HEK293 (cell line): Measurements from ENCODE around the gene AFG1L.

Experiments
- CTCF ChIA-PET: fragments of 350-600 bp; formaldehyde crosslinking; extraction: SDS; loops from one replicate; lab custom pipeline; 2021; ENCODE audit warnings: antibody characterized with exemption; lab: Yijun Ruan, JAX
- POLR2A ChIA-PET: fragments of 300-600 bp; formaldehyde crosslinking; extraction: SDS; loops from one replicate; lab custom pipeline; 2020; ENCODE audit warnings: antibody characterized with exemption, inconsistent platforms; lab: Yijun Ruan, JAX
- H3K27ac ChIP-seq: fragments of 200-500 bp; sonication (Bioruptor generic); 2 replicates; pipeline ENCODE4 v1.5.1; 2014; ENCODE audit warnings: low read depth, low read length, control low read depth, inconsistent platforms; ENCODE audit errors: extremely low read depth
- H3K36me3 ChIP-seq, 2 experiments: fragments of 200-500 bp in 1 of 2; sonication (Bioruptor generic) in 1 of 2; 1 replicate in 1 of 2; 2 replicates in 1 of 2; pipeline ENCODE4 v1.5.1; 2014 to 2017; ENCODE audit warnings: inconsistent platforms in 2 of 2, low read length in 2 of 2; ENCODE audit not compliant: control insufficient read depth in 2 of 2, insufficient read depth in 1 of 2
- H3K4me1 ChIP-seq: fragments of 200-500 bp; sonication (Bioruptor generic); 2 replicates; pipeline ENCODE4 v1.5.1; 2014; ENCODE audit warnings: mild to moderate bottlenecking, low read length, inconsistent platforms; ENCODE audit not compliant: control insufficient read depth, insufficient read depth
- H3K4me3 ChIP-seq: 2 replicates; pipeline ENCODE4 v1.5.1; 2011; ENCODE audit warnings: low read depth, mild to moderate bottlenecking, control low read depth, low read length, moderate library complexity
- H3K9me3 ChIP-seq: fragments of 200-500 bp; sonication (Bioruptor generic); 2 replicates; pipeline ENCODE4 v1.5.1; 2014; ENCODE audit warnings: low read depth, low read length, inconsistent platforms; ENCODE audit not compliant: control insufficient read depth, insufficient read depth
- GLIS2 ChIP-seq: fragments of 450-650 bp; formaldehyde crosslinking; IDR thresholded peaks from 2 replicates; pipeline ENCODE4 v1.5.1; 2016; ENCODE audit warnings: missing biosample characterization, missing genetic modification characterization
- IKZF3 ChIP-seq: fragments of 450-650 bp; IDR thresholded peaks from 2 replicates; pipeline ENCODE4 v1.5.0; 2018; ENCODE audit warnings: missing biosample characterization, mild to moderate bottlenecking, missing genetic modification characterization, moderate library complexity
- KLF16 ChIP-seq: fragments of 450-650 bp; formaldehyde crosslinking; IDR thresholded peaks from 2 replicates; pipeline ENCODE4 v1.5.1; 2017; ENCODE audit warnings: missing biosample characterization, missing genetic modification characterization
- ZFP41 ChIP-seq: fragments of 450-650 bp; formaldehyde crosslinking; IDR thresholded peaks from 2 replicates; pipeline ENCODE4 v1.5.1; 2016; ENCODE audit warnings: missing biosample characterization, missing genetic modification characterization, borderline replicate concordance
- ZNF138 ChIP-seq: fragments of 450-650 bp; formaldehyde crosslinking; IDR thresholded peaks from 2 replicates; pipeline ENCODE4 v1.5.1; 2016; ENCODE audit warnings: missing biosample characterization, missing genetic modification characterization, borderline replicate concordance
- ZNF175 ChIP-seq: fragments of 450-650 bp; formaldehyde crosslinking; IDR thresholded peaks from 2 replicates; pipeline ENCODE4 v1.5.1; 2016; ENCODE audit warnings: missing biosample characterization, missing genetic modification characterization
- ZNF221 ChIP-seq: fragments of 450-650 bp; formaldehyde crosslinking; IDR thresholded peaks from 2 replicates; pipeline ENCODE4 v1.5.1; 2017; ENCODE audit warnings: missing biosample characterization, missing genetic modification characterization, borderline replicate concordance
- ZNF302 ChIP-seq: fragments of 450-650 bp; formaldehyde crosslinking; IDR thresholded peaks from 2 replicates; pipeline ENCODE4 v1.5.1; 2016; ENCODE audit warnings: missing biosample characterization, missing genetic modification characterization, low read depth
- ZNF350 ChIP-seq: fragments of 450-650 bp; formaldehyde crosslinking; IDR thresholded peaks from 2 replicates; pipeline ENCODE4 v1.5.0; 2017; ENCODE audit warnings: missing biosample characterization, mild to moderate bottlenecking, missing genetic modification characterization
- ZNF48 ChIP-seq: fragments of 450-650 bp; formaldehyde crosslinking; IDR thresholded peaks from 2 replicates; pipeline ENCODE4 v1.5.1; 2016; ENCODE audit warnings: missing biosample characterization, missing genetic modification characterization
- ZNF501 ChIP-seq: fragments of 450-650 bp; formaldehyde crosslinking; IDR thresholded peaks from 2 replicates; pipeline ENCODE4 v1.5.1; 2016; ENCODE audit warnings: missing biosample characterization, missing genetic modification characterization
- ZNF560 ChIP-seq: fragments of 450-650 bp; formaldehyde crosslinking; IDR thresholded peaks from 2 replicates; pipeline ENCODE4 v1.5.1; 2017; ENCODE audit warnings: missing biosample characterization, missing genetic modification characterization, borderline replicate concordance
- ZNF654 ChIP-seq: fragments of 450-650 bp; formaldehyde crosslinking; IDR thresholded peaks from 2 replicates; pipeline ENCODE4 v1.5.1; 2016; ENCODE audit warnings: low read depth, missing biosample characterization, missing genetic modification characterization
- ZNF658 ChIP-seq: fragments of 450-650 bp; formaldehyde crosslinking; IDR thresholded peaks from 2 replicates; pipeline ENCODE4; 2016; ENCODE audit warnings: missing biosample characterization, missing genetic modification characterization
- ZNF792 ChIP-seq: fragments of 450-650 bp; formaldehyde crosslinking; IDR thresholded peaks from 2 replicates; pipeline ENCODE4 v1.5.1; 2016; ENCODE audit warnings: missing biosample characterization, missing genetic modification characterization
- TF ChIP-seq, protein P1 (sequence below): fragments of 450-650 bp; formaldehyde crosslinking; IDR thresholded peaks from 2 replicates; pipeline ENCODE4 v1.5.1; 2017; ENCODE audit warnings: missing biosample characterization, missing genetic modification characterization
- TF ChIP-seq, protein P2 (sequence below): fragments of 450-650 bp; formaldehyde crosslinking; IDR thresholded peaks from 2 replicates; pipeline ENCODE4 v1.5.1; 2016; ENCODE audit warnings: missing biosample characterization, missing genetic modification characterization
- TF ChIP-seq, protein P3 (sequence below): fragments of 450-650 bp; formaldehyde crosslinking; IDR thresholded peaks from 2 replicates; pipeline ENCODE4 v1.5.0; 2017; ENCODE audit warnings: missing biosample characterization, missing genetic modification characterization, borderline replicate concordance
- TF ChIP-seq, protein P4 (sequence below): fragments of 450-650 bp; formaldehyde crosslinking; IDR thresholded peaks from 2 replicates; pipeline ENCODE4 v1.5.1; 2017; ENCODE audit warnings: missing biosample characterization, missing genetic modification characterization
- TF ChIP-seq, protein P5 (sequence below): fragments of 450-650 bp; IDR thresholded peaks from 2 replicates; pipeline ENCODE4 v1.5.1; 2018; ENCODE audit warnings: missing biosample characterization, mild to moderate bottlenecking, missing genetic modification characterization
- TF ChIP-seq, protein P6 (sequence below): fragments of 450-650 bp; formaldehyde crosslinking; conservative IDR thresholded peaks from 2 replicates; pipeline ENCODE4 v1.5.1; 2016; ENCODE audit warnings: low read depth, missing biosample characterization, missing genetic modification characterization

AFG1L gene

DNA sequence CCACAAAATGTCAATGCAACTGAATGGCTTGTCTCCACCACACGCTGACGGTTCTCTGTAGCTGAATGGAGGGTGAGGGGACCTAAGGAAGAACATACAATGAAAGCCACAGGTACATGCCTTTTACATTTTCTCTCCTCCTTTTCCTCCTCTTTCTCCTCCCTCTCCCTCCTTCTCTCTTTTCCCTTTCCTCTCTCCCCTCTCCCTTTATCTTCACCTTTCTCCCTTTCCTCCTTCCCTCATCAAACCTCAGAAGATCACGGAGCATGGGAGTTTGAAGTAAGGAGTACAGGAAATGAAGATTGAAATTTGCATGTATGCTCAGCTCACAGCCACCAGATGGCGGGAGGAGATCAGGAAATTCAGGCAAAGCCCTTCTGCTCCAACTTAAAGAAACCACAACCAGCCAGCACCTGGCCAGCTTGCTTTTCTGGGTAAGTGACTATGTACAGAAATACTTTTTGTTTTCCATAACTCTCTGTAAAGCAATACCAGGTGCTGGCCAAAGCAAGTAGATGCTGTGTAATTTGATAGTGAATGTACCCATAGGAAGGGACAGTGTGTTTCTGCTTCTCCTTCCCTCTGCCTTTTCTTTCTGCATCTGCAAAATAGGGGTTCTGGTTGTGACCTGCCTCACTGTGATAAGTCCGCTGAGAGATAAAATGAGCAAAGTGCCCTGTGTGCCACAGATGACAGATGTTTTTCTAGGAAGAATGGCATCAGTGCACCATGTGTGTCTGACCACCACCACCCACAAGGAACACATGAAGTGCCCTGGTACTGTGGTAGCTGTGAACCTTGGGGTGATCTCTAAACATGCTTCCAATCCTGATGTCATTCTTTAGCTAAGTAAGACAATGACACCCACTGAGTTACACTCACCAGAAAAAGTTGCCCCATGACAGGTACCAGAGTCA is 247.2 kb downstream of the AFG1L start:
- Histone ChIP-seq H3K36me3 (no peaks in the 10 kb centered on the region), H3K4me1 (no peaks in the 10 kb centered on the region), H3K9me3 (no peaks in the 10 kb centered on the region), H3K4me3 (no peak overlapping the region), H3K27ac (no peak overlapping the region)
- CTCF ChIA-PET: interaction anchor here (0.6 to 8.6 kb wide), 41 partner anchors 10 to 1849 kb away, joined by 3 to 156 read pairs (median 4); partner anchors contain the start of gene ARMC2
- POLR2A ChIA-PET: interaction anchor here (0.5 to 1.9 kb wide), 8 partner anchors 16 to 624 kb away, joined by 3 to 7 read pairs (median 4); partner anchors contain the start of genes ARMC2 and FOXO3
- TF ChIP-seq ZNF175 (tag by site-specific recombination) (no peak), ZNF302 (no peak), ZNF792 (tag by site-specific recombination) (no peak), ZNF138 (tag by site-specific recombination) (no peak), ZNF658 (tag by site-specific recombination) (no peak), ZNF654 (tag by site-specific recombination) (peak; percentile 98), ZNF350 (tag by site-specific recombination) (no peak), IKZF3 (tag by site-specific recombination) (no peak), ZNF48 (tag by site-specific recombination) (no peak), ZNF501 (tag by site-specific recombination) (no peak), KLF16 (no peak), ZNF221 (tag by site-specific recombination) (no peak), ZFP41 (tag by site-specific recombination) (no peak), ZNF560 (tag by site-specific recombination) (no peak), GLIS2 (no peak)
- TF ChIP-seq, protein P1, sequence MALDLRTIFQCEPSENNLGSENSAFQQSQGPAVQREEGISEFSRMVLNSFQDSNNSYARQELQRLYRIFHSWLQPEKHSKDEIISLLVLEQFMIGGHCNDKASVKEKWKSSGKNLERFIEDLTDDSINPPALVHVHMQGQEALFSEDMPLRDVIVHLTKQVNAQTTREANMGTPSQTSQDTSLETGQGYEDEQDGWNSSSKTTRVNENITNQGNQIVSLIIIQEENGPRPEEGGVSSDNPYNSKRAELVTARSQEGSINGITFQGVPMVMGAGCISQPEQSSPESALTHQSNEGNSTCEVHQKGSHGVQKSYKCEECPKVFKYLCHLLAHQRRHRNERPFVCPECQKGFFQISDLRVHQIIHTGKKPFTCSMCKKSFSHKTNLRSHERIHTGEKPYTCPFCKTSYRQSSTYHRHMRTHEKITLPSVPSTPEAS (tag by site-specific recombination): no peak
- TF ChIP-seq, protein P2, sequence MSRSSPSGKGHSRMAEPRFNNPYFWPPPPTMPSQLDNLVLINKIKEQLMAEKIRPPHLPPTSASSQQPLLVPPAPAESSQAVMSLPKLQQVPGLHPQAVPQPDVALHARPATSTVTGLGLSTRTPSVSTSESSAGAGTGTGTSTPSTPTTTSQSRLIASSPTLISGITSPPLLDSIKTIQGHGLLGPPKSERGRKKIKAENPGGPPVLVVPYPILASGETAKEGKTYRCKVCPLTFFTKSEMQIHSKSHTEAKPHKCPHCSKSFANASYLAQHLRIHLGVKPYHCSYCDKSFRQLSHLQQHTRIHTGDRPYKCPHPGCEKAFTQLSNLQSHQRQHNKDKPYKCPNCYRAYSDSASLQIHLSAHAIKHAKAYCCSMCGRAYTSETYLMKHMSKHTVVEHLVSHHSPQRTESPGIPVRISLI: no peak
- TF ChIP-seq, protein P3, sequence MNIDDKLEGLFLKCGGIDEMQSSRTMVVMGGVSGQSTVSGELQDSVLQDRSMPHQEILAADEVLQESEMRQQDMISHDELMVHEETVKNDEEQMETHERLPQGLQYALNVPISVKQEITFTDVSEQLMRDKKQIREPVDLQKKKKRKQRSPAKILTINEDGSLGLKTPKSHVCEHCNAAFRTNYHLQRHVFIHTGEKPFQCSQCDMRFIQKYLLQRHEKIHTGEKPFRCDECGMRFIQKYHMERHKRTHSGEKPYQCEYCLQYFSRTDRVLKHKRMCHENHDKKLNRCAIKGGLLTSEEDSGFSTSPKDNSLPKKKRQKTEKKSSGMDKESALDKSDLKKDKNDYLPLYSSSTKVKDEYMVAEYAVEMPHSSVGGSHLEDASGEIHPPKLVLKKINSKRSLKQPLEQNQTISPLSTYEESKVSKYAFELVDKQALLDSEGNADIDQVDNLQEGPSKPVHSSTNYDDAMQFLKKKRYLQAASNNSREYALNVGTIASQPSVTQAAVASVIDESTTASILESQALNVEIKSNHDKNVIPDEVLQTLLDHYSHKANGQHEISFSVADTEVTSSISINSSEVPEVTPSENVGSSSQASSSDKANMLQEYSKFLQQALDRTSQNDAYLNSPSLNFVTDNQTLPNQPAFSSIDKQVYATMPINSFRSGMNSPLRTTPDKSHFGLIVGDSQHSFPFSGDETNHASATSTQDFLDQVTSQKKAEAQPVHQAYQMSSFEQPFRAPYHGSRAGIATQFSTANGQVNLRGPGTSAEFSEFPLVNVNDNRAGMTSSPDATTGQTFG: no peak
- TF ChIP-seq, protein P4, sequence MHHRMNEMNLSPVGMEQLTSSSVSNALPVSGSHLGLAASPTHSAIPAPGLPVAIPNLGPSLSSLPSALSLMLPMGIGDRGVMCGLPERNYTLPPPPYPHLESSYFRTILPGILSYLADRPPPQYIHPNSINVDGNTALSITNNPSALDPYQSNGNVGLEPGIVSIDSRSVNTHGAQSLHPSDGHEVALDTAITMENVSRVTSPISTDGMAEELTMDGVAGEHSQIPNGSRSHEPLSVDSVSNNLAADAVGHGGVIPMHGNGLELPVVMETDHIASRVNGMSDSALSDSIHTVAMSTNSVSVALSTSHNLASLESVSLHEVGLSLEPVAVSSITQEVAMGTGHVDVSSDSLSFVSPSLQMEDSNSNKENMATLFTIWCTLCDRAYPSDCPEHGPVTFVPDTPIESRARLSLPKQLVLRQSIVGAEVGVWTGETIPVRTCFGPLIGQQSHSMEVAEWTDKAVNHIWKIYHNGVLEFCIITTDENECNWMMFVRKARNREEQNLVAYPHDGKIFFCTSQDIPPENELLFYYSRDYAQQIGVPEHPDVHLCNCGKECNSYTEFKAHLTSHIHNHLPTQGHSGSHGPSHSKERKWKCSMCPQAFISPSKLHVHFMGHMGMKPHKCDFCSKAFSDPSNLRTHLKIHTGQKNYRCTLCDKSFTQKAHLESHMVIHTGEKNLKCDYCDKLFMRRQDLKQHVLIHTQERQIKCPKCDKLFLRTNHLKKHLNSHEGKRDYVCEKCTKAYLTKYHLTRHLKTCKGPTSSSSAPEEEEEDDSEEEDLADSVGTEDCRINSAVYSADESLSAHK: no peak
- TF ChIP-seq, protein P5, sequence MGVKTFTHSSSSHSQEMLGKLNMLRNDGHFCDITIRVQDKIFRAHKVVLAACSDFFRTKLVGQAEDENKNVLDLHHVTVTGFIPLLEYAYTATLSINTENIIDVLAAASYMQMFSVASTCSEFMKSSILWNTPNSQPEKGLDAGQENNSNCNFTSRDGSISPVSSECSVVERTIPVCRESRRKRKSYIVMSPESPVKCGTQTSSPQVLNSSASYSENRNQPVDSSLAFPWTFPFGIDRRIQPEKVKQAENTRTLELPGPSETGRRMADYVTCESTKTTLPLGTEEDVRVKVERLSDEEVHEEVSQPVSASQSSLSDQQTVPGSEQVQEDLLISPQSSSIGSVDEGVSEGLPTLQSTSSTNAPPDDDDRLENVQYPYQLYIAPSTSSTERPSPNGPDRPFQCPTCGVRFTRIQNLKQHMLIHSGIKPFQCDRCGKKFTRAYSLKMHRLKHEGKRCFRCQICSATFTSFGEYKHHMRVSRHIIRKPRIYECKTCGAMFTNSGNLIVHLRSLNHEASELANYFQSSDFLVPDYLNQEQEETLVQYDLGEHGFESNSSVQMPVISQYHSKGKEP (tag by site-specific recombination): no peak
- TF ChIP-seq, protein P6, sequence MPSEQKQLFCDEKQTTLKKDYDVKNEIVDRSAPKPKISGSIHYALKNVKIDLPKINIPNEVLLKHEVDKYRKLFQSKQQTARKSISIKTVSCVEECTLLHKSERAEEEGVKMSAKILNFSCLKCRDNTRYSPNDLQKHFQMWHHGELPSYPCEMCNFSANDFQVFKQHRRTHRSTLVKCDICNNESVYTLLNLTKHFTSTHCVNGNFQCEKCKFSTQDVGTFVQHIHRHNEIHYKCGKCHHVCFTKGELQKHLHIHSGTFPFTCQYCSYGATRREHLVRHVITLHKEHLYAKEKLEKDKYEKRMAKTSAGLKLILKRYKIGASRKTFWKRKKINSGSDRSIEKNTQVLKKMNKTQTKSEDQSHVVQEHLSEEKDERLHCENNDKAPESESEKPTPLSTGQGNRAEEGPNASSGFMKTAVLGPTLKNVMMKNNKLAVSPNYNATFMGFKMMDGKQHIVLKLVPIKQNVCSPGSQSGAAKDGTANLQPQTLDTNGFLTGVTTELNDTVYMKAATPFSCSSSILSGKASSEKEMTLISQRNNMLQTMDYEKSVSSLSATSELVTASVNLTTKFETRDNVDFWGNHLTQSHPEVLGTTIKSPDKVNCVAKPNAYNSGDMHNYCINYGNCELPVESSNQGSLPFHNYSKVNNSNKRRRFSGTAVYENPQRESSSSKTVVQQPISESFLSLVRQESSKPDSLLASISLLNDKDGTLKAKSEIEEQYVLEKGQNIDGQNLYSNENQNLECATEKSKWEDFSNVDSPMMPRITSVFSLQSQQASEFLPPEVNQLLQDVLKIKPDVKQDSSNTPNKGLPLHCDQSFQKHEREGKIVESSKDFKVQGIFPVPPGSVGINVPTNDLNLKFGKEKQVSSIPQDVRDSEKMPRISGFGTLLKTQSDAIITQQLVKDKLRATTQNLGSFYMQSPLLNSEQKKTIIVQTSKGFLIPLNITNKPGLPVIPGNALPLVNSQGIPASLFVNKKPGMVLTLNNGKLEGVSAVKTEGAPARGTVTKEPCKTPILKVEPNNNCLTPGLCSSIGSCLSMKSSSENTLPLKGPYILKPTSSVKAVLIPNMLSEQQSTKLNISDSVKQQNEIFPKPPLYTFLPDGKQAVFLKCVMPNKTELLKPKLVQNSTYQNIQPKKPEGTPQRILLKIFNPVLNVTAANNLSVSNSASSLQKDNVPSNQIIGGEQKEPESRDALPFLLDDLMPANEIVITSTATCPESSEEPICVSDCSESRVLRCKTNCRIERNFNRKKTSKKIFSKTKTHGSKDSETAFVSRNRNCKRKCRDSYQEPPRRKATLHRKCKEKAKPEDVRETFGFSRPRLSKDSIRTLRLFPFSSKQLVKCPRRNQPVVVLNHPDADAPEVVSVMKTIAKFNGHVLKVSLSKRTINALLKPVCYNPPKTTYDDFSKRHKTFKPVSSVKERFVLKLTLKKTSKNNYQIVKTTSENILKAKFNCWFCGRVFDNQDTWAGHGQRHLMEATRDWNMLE: no peak
